ENCODE data around the gene TECTB.

The TECTB gene

DNA sequence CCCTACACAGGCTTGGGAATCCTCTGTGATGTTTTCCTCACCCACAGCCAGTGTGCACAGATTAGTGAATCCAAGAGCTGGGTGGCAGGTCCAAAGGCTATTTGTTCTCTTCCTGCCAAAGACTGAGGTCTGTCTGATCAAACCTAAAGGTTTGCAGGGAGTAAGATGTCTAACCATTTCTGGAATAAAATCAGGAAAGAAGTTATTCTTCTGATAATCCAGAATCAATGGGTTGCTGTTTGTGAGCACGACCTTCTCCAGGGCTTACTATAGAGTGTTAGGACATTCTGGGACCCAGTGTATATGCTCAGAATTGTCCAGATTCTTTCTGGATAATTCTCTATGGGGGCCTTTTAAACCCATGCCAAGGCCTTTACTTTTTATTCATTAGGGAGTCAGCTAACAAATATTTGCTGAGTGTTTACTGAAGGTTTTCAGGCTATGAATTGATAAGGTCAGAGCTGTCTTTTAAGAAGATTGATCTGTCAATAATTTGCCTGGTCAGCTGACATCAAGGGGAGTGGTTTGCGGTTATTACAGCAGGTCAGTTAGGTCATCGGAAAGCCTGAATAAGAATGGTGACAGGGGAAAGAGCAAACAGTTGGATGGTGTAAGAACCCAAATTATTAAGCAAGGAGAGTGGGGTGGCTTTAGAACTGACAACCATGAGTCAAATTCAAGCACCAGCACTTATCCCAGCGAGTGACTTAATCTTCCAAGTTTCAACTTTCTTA is 7.5 kb upstream of the TECTB start:
- no peak for DNase-seq

DNA sequence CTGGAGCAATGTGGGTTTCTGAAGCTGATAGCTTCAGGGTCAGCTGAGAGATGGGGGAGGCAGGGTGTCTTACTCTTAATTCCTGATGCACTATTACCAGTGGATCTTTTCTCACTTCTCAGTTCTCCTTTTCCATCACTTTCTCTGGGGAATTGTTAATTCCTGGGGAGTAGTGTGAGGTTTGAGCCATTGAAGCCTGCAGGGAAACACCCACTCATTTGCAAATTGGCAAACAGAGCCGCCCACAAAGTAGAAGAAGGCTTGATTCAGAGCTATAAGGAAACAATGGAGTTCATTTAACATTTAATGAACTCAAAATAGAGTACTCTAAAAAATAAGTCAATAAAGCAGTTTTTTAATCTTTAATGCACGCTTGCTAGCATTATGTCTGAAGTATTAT is 4.3 kb upstream of the TECTB start:
- no peak for DNase-seq

DNA sequence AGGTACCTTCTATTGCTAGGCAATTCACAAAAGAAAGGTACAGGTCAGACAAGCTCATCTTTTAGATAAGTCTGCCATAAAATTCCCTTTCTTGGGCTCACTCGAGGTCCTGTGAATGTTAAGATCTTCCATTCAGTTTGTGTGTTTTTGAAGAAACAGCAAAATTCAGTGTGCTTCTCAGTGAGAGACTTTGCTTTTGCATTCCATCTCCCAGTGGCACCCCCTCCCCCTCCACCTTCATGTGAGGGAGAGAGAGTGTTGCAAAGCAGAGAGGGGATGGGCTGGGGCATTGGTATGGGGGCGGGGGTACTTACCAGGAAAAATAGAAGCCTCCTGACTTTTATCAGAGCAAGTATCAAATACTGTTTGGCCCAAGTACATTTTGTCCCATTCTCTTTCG is 3.8 kb upstream of the TECTB start:
- DNase-seq = peak; percentile 42

DNA sequence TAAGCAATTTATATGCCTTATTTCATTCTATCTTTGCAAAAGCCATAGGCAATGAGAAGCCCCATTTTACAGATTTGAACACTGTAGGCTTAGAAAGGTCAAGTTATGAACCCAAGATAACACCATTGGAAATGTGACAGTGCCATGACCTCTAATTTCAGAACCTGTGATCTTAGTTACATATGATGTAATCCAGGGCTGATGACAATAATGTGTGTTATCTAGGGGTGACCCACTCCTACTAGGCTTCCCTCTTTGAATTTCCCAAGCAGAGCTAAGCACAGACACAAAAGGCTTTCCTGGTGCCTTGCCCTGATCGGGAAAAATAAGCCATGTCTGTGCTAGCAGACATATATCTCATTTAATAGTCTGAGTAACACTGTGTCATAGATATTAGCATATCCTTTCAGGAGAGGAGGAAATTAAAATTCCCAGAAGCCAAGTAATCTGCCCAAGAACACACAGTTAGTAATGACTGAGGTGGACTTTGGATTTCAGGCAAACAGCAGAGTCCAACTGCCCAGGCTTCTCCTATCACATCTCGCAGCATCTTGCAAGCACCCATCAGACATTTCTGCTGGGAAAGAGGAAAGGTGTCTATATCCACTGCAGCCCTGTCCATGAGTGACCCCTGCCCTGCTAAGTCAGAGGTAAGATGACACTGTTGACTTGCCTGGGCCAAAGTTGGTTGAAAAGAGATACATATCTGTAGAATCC is 2.8 kb upstream of the TECTB start:
- peak; percentile 68 for DNase-seq

DNA sequence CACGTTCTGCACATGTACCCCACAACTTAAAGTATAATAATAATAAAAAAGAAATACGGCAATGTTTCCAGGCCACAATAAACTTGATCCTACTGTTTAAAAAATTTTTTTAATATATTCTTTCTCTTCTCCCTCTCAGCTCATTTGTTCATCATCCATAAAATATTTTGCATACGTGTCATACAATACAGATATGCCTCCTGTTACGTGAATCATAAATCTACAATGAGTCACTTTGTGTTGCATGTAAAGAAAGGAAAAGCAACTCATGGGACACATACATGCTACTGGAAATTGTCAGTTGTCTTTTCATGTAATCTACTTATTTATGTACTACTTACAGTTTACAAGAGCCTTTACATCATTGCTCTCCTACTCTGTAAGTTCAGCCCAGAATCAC is 1.1 kb upstream of the TECTB start:
- peak; percentile 85 for DNase-seq

DNA sequence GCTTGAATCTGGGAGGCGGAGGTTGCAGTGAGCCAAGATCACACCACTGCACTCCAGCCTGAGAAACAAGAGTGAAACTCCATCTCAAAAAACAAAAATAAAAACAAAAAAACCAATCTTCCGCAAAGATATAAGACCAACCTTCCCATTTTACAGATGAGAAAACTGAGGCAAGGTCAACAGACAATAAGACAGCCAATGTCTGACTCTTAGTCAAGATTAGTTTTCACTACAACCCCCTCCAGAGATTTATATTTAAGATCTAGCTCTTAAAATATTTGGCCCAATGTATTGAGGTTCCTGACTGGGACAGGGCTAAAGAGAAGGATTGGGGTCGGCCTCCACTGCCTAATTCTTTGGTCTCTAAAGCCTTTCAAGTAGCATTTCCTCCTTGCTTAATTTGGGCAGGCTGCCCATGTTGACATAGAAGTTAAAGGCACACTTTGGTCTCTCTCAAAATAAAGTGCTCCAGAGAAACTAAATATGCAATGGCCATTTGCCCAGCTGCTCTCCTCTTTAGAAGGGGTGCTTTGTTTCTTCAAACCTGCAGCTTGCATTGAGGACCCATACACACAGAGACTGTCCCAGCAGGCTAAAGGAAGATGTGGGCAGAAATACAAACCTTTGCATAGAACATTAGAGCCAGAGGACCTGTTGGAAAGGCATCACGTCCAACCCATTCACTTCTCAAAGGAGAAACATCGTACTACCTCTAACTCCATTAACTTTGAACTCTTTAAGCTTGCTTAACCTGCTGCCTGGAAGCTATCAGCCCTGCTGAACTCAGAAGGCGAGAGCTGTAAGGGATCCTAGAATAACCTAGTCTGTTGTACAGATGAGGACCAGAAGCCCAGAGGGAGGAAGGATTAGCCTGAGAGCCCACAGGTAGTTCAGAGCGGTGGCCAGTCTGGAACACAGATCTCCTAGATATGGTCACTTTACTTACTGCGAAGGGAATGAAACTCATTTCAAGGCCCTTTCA is 3.9 kb downstream of the TECTB start:
- no peak for DNase-seq

DNA sequence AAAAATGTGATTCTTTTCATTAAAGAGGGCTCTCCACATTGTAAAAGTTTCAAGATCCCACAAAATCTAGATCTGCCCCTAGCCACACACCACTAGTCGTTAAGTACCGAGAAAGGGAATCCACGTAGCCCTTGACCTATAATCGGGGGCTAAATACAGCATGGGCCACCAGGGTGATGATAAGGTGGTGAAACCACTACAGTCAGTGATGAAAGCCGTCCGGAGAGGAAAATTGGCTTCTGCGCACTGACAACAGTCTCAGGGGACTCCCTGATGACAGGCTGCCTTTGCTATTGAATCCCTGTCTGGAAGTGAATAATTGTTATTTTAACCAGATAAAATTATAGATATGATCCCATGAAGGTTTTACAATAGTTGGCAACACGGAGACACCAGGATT is 4.6 kb downstream of the TECTB start:
- no peak for DNase-seq

DNA sequence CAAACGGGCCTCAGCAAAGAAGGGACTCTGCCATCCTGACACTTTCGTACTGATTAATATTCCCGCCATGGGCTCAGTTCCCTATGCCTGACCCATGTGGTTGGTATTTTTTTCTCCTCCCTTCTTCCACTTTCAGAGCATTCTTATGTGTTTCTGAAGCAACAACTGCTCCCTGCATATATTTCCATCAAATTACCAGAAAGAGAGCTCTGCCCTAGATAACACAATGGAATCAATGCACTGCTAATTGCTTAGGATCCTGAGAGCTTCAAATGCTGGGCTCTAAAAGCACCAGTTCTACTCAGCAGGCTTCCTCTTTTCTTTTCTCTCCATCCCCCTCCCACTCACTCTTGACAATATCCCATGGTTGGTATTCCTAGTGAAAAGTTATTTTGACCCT is 5.3 kb downstream of the TECTB start:
- no peak for DNase-seq

DNA sequence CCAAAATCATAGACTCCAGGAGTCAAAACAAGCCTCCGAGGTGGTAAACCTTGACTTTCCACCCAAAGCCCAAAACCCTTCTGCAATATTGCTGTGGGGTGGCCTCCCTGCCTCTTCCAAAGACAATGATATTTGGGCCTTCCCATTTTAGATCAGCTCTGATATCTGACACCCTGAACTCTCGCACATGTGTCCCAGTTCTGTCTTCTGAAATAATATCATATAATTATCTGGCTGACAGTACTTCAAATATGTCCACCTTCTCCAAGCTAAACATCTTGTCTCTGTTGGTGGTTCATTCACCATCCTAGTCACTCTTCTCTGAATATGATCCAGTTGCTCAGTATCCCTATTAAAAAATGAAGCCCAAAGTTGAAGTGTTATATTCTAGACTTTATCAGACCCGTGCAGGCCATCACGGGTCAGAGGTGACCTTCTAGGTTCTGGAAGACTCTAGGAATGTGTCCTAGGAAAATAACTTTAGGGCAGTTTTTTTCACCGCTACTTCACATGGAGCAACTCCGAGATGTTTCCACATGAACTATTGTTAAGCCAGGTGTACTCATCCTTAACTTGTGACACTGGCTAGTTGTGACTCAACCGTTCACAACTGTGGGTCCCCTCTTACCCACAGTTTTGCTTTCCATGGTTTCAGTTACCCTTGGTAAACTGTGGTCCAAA is 6.3 kb downstream of the TECTB start:
- no peak for DNase-seq

DNA sequence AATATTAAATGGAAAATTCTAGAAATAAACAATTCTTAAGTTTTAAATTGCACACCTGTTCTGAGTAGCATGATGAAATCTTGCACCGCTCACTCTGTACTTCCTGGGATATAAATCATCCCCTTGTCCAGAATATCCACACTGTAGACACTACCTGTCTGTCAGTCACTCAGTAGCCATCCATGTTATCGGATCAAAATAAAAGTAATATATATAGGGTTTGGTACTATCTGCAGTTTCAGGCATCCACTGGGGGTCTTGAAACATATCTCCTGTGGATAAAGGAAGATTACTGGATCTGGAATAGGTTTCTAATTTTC is 6.8 kb downstream of the TECTB start:
- no peak for DNase-seq

DNA sequence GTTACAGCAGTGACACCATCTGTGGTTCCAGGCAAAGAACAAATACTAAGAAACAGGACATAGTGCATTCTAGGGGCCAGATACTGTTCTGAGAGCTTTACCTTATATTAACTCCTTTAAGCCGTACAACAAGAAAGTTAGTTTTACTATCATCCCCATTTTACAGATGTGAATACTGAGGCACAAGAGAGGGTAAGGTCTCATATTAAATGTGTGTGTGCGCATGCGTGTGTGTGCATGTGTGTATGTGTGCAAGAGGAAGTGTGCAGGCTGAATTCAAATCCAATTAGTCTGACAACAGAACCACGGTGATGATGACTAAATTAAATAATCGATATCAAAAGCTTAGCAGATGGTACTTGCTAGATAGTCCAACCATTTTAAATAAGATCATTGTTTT is 11.0 kb downstream of the TECTB start:
- no peak for DNase-seq

DNA sequence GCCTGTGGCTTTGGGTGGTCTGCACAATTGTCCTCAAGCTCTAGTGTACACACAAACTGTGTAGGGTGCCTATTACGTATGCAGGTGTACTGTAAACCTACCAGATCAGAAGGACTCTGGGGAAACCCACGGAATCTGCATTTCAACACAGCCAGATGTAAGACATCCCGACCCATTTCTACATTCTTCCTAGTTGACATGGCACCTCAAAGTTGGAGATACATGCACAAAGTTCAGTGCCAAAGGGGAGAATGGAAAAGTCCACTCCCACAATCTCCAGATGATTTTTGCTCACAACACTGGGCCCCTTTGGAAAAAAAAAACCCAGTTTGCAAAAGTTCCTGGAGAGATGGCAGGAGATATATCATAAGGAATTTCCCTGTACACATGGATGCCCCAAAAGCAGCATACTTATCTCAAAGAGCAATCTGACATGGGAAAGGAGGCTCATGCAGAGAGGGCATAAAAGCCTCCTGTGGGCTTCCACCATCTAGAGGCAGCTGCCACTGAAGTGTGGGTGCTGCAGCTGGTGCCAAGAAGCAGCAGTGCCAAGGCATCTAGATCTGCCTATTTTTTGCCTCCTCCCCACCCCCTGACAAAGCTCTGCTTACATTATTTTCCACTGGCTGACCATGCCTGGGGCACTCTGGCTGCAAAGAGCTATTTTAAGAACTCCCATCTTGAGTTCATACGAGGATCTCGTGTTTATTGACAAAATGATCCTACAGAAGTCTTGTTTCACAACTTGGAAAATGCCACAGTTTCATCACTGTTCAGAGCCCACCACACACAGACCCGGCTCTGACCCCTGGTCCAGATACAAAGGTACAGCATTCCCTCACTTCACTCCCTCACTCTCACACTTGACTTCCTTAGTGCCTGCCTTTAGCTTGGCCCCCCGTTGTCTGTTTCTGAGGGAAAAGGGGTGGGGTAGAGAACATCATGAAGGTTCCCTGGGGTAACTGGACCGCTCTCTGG is 12.9 kb downstream of the TECTB start:
- no peak for DNase-seq

DNA sequence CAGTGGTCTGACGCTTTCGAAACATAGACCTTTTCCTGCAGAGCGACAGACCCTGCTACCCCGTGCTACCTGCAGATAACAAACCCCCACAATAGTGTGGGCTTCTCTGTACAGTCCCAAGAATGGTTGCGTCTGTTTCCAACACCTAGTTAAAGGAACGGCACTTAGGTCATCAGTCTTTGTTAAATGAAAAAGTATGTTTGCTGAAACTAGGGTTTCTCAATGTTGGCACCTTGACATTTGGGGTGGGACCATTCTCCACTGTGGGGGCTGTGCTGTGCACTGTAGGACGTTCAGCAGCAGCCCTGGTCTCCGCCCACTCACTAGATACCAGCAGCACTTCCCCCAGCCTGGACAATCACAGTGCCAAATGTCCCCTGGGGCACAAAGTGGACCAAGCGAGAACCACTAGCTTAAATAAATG is 13.7 kb downstream of the TECTB start:
- DNase-seq = no peak

DNA sequence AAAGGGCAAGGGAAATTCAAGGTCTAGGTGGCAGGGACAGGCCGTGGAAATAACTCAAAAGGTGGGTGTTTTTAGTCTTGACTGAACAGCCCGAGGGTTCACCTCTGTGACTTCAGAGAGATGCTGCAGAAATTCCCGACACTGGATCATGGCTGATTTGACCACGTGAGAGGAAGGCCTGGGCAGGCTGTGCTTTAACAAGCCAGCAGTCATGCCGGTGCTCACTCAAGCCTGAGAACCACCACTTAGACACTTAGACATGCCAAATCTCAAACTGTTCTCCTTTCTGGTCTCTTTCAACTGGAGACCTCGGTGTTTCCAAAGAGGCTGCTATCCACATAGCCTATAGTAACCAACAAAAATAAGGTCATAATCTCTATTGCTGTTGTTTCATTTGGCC is 15.4 kb downstream of the TECTB start:
- DNase-seq = no peak

DNA sequence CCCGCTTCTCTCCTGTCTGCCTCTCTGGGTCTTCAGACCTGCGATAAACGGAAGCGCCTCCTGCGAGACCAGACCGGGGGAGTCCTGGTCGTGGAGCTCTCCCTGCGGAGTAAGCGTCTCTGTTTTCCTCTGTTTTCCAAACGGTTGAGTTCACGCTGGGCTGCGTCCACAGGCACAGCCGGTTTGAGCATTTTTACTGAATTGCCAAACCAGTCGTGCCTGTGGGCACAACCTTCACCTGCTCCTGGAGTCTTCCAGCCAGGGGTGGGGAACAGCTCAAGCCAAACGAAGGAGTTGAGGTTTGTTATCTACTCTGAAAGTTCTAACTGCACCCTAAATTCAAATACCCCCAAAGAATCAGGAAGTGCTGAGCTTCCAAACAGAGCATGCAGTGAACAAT is 16.3 kb downstream of the TECTB start:
- no peak for DNase-seq

DNA sequence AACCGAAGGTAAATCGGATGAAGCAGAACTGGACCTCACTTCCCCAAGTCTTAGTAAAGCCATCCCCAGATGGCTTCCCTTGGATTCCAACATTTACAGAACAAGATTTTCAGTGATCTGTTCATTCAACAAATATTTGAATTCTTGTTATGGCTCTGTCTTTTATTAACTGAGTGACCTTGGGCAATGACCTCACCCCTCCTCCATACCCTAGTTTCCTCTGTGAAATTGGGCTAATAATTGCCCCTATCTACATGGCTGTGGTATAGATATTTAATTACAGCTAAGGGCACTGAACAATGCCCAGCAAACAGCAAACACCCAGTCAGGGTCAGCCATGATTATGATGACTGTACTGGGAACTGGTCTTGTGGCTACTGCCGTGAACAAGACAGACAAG is 19.1 kb downstream of the TECTB start:
- DNase-seq = no peak

DNA sequence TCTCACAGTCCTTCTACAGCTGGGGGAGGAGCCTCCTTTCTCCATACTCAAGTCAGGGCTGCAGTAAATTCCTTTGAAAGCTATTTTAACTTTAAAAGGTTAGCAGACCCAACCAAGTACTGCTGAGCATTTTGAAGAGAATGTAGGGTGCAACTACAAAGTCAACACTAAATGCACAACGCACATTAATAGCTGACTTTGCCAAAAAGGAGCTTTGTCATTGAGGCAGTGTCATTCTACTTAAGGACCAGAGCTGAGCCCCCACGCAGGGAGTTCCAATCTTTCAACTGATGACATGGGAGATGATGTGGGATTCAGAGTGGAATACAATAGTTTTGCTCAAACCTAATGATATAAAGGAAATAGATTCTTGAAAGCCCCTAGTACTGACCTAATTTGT is 20.3 kb downstream of the TECTB start:
- no peak for DNase-seq

DNA sequence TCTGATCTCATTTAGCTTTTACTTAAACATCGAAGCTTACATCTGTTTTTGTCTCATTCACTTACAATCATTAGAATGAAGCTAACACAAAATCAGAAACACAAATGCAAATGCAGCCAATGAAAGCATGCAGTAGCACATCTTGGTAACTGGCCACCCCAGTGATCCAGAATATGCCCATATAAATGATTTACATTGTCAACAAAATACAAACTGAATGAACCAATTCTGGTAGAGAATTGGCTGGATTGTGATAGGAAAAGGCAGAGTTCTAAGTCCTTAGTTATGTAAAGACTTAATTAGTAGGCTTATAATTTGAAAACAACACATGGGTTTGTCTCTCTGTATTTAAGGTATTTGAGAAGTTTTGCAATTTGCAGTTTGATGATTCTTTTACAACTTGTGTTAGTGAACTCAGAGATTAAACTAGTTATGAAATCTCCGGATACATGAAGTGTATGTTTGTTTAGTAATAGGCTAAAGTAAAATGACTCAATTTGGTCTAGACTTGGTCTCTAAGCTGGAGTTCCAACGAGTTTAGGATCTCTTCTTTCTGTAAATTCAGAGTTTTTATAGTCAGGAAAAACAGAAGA is 21.2 kb downstream of the TECTB start:
- DNase-seq = peak; percentile 40

DNA sequence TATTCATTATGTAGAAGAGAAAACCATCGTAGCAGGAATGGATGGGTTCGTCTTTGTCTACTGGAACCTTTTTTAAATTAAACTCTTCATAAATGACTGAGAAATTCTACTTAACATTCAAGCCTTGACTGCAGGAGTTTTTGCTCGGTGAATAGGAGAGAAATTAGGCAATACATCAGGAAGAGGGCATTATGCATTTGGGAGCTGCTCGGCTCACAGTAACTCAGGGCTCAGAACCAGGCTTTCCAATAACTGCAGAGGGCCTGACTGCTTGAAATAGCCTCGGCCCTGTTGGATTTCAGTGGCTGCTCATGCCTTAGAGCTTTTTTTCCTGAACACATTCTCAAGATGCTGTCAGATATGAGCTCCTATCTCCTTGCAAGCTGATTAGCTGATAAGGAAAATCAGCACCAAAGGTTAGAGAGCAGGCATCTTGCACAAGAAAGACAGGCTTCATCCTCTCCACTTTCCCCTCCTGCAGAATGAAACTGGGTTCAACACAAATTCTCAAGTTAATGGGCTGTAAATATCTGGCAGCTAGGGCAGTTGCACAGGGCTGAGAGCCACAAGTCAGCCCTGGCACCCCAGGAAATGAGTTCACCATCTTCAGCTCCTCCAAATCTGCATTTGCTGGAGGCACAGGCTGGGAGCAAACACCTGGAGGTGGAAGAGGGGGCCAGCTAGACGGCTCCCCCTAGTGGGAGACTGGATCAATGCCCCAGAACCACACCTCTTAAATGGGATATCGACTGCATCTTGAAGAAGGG is 24.3 kb downstream of the TECTB start:
- peak; percentile 59 for DNase-seq

DNA sequence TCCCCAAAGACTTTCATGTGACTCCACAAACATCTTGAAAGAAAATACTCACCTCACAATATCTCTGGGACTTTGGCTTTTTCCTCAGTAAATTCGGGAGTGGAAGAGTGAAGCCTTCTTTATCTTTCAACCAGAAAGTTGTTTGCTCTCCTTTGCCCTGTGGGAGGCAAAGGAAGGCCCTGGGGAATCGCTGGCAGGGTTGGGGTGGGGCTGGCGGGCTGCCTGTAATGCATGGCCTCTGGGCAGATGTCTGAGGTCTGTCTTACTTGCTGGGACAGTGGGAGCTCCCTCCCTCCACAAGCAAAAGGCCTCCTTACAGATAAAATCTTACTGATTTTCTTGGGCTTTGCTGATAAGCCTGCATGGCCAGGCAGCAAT is 24.9 kb downstream of the TECTB start:
- no peak for DNase-seq

DNA sequence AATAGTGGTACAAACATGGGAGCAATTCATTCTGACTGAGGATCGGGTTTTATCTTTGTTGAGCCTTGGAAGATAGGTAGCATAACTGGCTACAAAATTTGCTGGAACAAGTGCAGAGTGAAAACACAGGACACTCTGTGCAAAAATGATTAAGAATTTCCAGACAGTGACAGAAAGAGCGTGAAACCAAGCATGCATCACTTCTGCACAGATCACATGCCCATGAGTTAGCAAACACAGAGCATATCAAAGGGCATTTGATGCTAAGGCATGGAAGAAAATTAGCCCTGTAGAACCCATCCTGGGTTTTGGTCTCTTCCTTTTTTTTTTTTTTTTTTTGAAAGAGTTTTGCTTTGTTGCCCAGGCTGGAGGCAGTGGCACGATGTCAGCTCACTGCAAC is 28.3 kb downstream of the TECTB start:
- no peak for DNase-seq
